ENCODE measurements around the gene HMG20A. TPM values are rescaled to one million over a fixed set of nuclear protein-coding genes. Genes with fewer than 3 reads are reported as not detected.
A peak's percentile ranks its signal among the peaks of the same experiment; 100 is the strongest.

HMG20A gene
- total and polyA plus RNA-seq, 2 experiments from 2014 or later, result 17.8 to 57.8 TPM

- Histone ChIP-seq H4K20me1 (replicated peaks; ENCODE audit: insufficient read depth) (no peaks in the 10 kb centered on the region), H3K27me3 (ENCODE audit: insufficient read depth) (no peaks in the 10 kb centered on the region), H2AFZ (peak overlapping the region; percentile 96), H3K36me3 (ENCODE audit: insufficient read depth) (no peaks in the 10 kb centered on the region), H3K9me2 (ENCODE audit: insufficient read depth) (peaks cover 7% of the 10 kb centered on the region; the same call in 1 of the 2 replicates), H3K79me2 (replicated peaks; ENCODE audit: insufficient read depth) (no peaks in the 10 kb centered on the region), H3K4me1 (ENCODE audit: insufficient read depth) (no peaks in the 10 kb centered on the region; the same call in 1 of the 2 replicates), H3K27ac (ENCODE audit: low read depth) (no peak overlapping the region), H3F3A (replicated peaks; ENCODE audit: low read depth) (no peaks in the 10 kb centered on the region), H3K4me3 (no peak overlapping the region), H3K4me2 (no peak overlapping the region)
- no peak for DNase-seq (ENCODE audit: low spot score)
- Mint-ChIP-seq H3K27ac (no peak overlapping the region), H3K27me3 (ENCODE audit: insufficient read depth, low read depth, poor library complexity) (peaks cover 8% of the 10 kb centered on the region), H3K9me3 (peaks cover 2% of the 10 kb centered on the region; the same call in 1 of the 3 replicates), H3K4me3 (no peak overlapping the region), H3K36me3 (ENCODE audit: low read depth) (no peaks in the 10 kb centered on the region; the same call in 2 of the 3 replicates), H3K4me1 (peaks cover 23% of the 10 kb centered on the region)
- ATAC-seq, result no peak
- no peak for TF ChIP-seq ZNF462 (CRISPR knock-in tag; IDR thresholded peaks at IDR 0.05)
- TF ChIP-seq ZNF114 (CRISPR knock-in tag; IDR thresholded peaks at IDR 0.05), result no peak
- TF ChIP-seq EZH2phosphoT487 (IDR thresholded peaks at IDR 0.05; ENCODE audit: unreplicated experiment), result no peak
- TF ChIP-seq EZH2 (IDR thresholded peaks at IDR 0.05; ENCODE audit: low read depth, unreplicated experiment), result no peak
- no peak for TF ChIP-seq ZNF331 (CRISPR knock-in tag; IDR thresholded peaks at IDR 0.05; ENCODE audit: low read depth)
- TF ChIP-seq JUNB (IDR thresholded peaks at IDR 0.05; ENCODE audit: unreplicated experiment), result no peak
- TF ChIP-seq CREB1 (CRISPR knock-in tag; IDR thresholded peaks at IDR 0.05; ENCODE audit: low read depth), result no peak
- TF ChIP-seq CTCF (conservative IDR thresholded peaks at IDR 0.05; ENCODE audit: low read depth in 2 of 2), result no peak
- no peak for TF ChIP-seq STAT1 (IDR thresholded peaks at IDR 0.05; ENCODE audit: unreplicated experiment)
- no peak for TF ChIP-seq NANOG (IDR thresholded peaks at IDR 0.05; ENCODE audit: borderline replicate concordance)
- no peak for TF ChIP-seq POLR2AphosphoS5 (IDR thresholded peaks at IDR 0.05; ENCODE audit: low read depth)
- TF ChIP-seq, protein P1, sequence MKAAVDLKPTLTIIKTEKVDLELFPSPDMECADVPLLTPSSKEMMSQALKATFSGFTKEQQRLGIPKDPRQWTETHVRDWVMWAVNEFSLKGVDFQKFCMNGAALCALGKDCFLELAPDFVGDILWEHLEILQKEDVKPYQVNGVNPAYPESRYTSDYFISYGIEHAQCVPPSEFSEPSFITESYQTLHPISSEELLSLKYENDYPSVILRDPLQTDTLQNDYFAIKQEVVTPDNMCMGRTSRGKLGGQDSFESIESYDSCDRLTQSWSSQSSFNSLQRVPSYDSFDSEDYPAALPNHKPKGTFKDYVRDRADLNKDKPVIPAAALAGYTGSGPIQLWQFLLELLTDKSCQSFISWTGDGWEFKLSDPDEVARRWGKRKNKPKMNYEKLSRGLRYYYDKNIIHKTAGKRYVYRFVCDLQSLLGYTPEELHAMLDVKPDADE (IDR thresholded peaks at IDR 0.05), result no peak
- no peak for TF ChIP-seq REST (IDR thresholded peaks at IDR 0.05; ENCODE audit: unreplicated experiment)
Observed at GRCh38 chr15:77526595-77527163, 106.0 kb downstream of the HMG20A start.

Data from GM23338 (cell line).